Measurements from ENCODE around the gene GNG13.
"Not testable (repeated sequence)": the region's sequence is repeated elsewhere in the genome, so short reads cannot be mapped to it uniquely, and the experiment has no call there.

Gene GNG13

DNA sequence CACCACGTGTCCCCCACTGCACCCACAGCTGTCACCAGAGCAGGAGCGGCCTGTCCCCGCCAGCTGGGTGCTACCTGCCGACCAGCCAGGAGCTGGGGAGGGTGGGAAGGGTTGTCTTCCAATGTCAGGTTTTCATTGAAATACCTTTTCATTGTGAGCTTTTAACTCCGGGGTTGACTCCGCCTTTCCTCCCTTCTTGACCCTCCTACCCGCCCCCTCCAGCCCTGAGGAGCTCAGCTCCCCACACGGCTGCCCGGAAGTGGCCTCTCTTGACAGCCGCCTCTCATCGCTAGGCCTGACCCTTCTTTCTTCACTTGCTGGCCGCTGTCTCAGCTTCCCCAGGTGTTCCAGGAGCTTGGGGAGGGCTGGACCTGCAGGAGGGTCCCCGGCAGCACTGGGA lies 21.2 kb upstream of the GNG13 start:
- CTCF ChIA-PET = interaction anchor here (0.6 kb wide), 1 partner anchor 284 kb away, joined by 3 read pairs; no protein-coding TSS in a partner anchor
- no peak overlapping the region for H3K27ac ChIP-seq (ENCODE audit: extremely low read depth, low read depth, low read length)
- peaks cover 4% of the 10 kb centered on the region; the same call in 1 of the 2 replicates for H3K4me1 ChIP-seq (ENCODE audit: control insufficient read depth, insufficient read depth, low read length)
- POLR2A ChIA-PET = interaction anchor here (0.6 kb wide), 1 partner anchor 10 kb away, joined by 5 read pairs; no protein-coding TSS in a partner anchor
- H3K36me3 ChIP-seq (ENCODE audit: control insufficient read depth in 2 of 2, insufficient read depth in 1 of 2, low read length in 2 of 2) = no peaks in the 10 kb centered on the region
- no peaks in the 10 kb centered on the region for H3K9me3 ChIP-seq (ENCODE audit: control insufficient read depth, insufficient read depth, low read depth, low read length)
- TF ChIP-seq WT1 (tag by site-specific recombination; IDR thresholded peaks at IDR 0.05) (no peak), ZNF792 (tag by site-specific recombination; IDR thresholded peaks at IDR 0.05) (no peak), ZNF704 (tag by site-specific recombination; IDR thresholded peaks at IDR 0.05) (no peak), ZNF266 (tag by site-specific recombination; IDR thresholded peaks at IDR 0.05; ENCODE audit: low read depth) (no peak)
- TF ChIP-seq, protein P1, sequence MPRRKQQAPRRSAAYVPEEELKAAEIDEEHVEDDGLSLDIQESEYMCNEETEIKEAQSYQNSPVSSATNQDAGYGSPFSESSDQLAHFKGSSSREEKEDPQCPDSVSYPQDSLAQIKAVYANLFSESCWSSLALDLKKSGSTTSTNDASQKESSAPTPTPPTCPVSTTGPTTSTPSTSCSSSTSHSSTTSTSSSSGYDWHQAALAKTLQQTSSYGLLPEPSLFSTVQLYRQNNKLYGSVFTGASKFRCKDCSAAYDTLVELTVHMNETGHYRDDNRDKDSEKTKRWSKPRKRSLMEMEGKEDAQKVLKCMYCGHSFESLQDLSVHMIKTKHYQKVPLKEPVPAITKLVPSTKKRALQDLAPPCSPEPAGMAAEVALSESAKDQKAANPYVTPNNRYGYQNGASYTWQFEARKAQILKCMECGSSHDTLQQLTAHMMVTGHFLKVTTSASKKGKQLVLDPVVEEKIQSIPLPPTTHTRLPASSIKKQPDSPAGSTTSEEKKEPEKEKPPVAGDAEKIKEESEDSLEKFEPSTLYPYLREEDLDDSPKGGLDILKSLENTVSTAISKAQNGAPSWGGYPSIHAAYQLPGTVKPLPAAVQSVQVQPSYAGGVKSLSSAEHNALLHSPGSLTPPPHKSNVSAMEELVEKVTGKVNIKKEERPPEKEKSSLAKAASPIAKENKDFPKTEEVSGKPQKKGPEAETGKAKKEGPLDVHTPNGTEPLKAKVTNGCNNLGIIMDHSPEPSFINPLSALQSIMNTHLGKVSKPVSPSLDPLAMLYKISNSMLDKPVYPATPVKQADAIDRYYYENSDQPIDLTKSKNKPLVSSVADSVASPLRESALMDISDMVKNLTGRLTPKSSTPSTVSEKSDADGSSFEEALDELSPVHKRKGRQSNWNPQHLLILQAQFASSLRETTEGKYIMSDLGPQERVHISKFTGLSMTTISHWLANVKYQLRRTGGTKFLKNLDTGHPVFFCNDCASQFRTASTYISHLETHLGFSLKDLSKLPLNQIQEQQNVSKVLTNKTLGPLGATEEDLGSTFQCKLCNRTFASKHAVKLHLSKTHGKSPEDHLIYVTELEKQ (tag by site-specific recombination; IDR thresholded peaks at IDR 0.05; ENCODE audit: borderline replicate concordance) = no peak
- no peak overlapping the region for H3K4me3 ChIP-seq (ENCODE audit: low read depth, low read length)

- no peak overlapping the region for H3K27ac ChIP-seq (ENCODE audit: extremely low read depth, low read depth, low read length)
- H3K4me1 ChIP-seq (ENCODE audit: control insufficient read depth, insufficient read depth, low read length) = peaks cover 4% of the 10 kb centered on the region; the same call in 1 of the 2 replicates
- H3K4me3 ChIP-seq (ENCODE audit: low read depth, low read length) = no peak overlapping the region
- H3K36me3 ChIP-seq (ENCODE audit: control insufficient read depth in 2 of 2, insufficient read depth in 1 of 2, low read length in 2 of 2) = no peaks in the 10 kb centered on the region
- no peak for TF ChIP-seq MZF1 (tag by site-specific recombination; IDR thresholded peaks at IDR 0.05; ENCODE audit: borderline replicate concordance)
- TF ChIP-seq ZNF843 (tag by site-specific recombination; IDR thresholded peaks at IDR 0.05) = no peak
- no peak for TF ChIP-seq ZFP69B (tag by site-specific recombination; IDR thresholded peaks at IDR 0.05)
- no peak for TF ChIP-seq ZNF501 (tag by site-specific recombination; IDR thresholded peaks at IDR 0.05)
- TF ChIP-seq ZNF394 (tag by site-specific recombination; IDR thresholded peaks at IDR 0.05; ENCODE audit: borderline replicate concordance) = no peak
- TF ChIP-seq ZNF558 (tag by site-specific recombination; IDR thresholded peaks at IDR 0.05) = no peak
- no peak for TF ChIP-seq ZNF610 (tag by site-specific recombination; IDR thresholded peaks at IDR 0.05; ENCODE audit: borderline replicate concordance)
- no peak for TF ChIP-seq SP7 (tag by site-specific recombination; IDR thresholded peaks at IDR 0.05)
- no peak for TF ChIP-seq ZNF701 (tag by site-specific recombination; IDR thresholded peaks at IDR 0.05)
- no peak for TF ChIP-seq SCRT2 (tag by site-specific recombination; IDR thresholded peaks at IDR 0.05)
- no peak for TF ChIP-seq MEIS1 (CRISPR knock-in tag; IDR thresholded peaks at IDR 0.05; ENCODE audit: borderline replicate concordance)
- no peak for TF ChIP-seq HOXA7 (CRISPR knock-in tag; IDR thresholded peaks at IDR 0.05; ENCODE audit: borderline replicate concordance)
- TF ChIP-seq SALL2 (tag by site-specific recombination; IDR thresholded peaks at IDR 0.05; ENCODE audit: borderline replicate concordance) = no peak
- no peak for TF ChIP-seq ZNF518A (tag by site-specific recombination; conservative IDR thresholded peaks at IDR 0.05; ENCODE audit: low read depth)
- no peak for TF ChIP-seq SCRT1 (tag by site-specific recombination; IDR thresholded peaks at IDR 0.05; ENCODE audit: borderline replicate concordance)
- no peak for TF ChIP-seq ZNF580 (tag by site-specific recombination; IDR thresholded peaks at IDR 0.05)
- ChIA-PET CTCF (no interaction called here), POLR2A (no interaction called here)
- H3K9me3 ChIP-seq (ENCODE audit: control insufficient read depth, insufficient read depth, low read depth, low read length) = no peaks in the 10 kb centered on the region
Measured at GRCh38 chr16:820748-821147, 20.2 kb upstream of the GNG13 start.

GRCh38 chr16:820044-820408 lies 19.5 kb upstream of the GNG13 start:
- CTCF ChIA-PET; H3K4me1 ChIP-seq (ENCODE audit: control insufficient read depth, insufficient read depth, low read length); H3K36me3 ChIP-seq (ENCODE audit: control insufficient read depth in 2 of 2, insufficient read depth in 1 of 2, low read length in 2 of 2); H3K9me3 ChIP-seq (ENCODE audit: control insufficient read depth, insufficient read depth, low read depth, low read length); POLR2A ChIA-PET; H3K4me3 ChIP-seq (ENCODE audit: low read depth, low read length); H3K27ac ChIP-seq (ENCODE audit: extremely low read depth, low read depth, low read length): not testable (repeated sequence)

All from HEK293 (cell line).